GM21423 (cell line): ENCODE measurements around the gene ZFY.

Source experiments
- ATAC-seq: cut with Tn5 transposase; IDR thresholded peaks from one replicate; pipeline ENCODE4 v1.9.1; 2021; ENCODE audit warnings: mild to moderate bottlenecking, moderate library complexity; ENCODE audit not compliant: unreplicated experiment

The ZFY gene

GRCh38 chrY:2934861-2935715, at the start of gene ZFY:
Gene ZFY, plus strand, starts transcription at chrY:2935381. Its CDS starts 18,556 bp downstream, at chrY:2953937.
- ATAC-seq: peak; percentile 31

- ATAC-seq: no peak
Observed at GRCh38 chrY:2885880-2886279, 49.3 kb upstream of the ZFY start.

- no peak for ATAC-seq
Observed at GRCh38 chrY:2887386-2887785, 47.8 kb upstream of the ZFY start.

- peak; percentile 87 for ATAC-seq
Observed at GRCh38 chrY:2887955-2888354, 47.2 kb upstream of the ZFY start.

GRCh38 chrY:2893471-2893870, 41.7 kb upstream of the ZFY start:
- no peak for ATAC-seq

- peak; percentile 74 for ATAC-seq
Observed at GRCh38 chrY:2896050-2896449, 39.1 kb upstream of the ZFY start.

- no peak for ATAC-seq
Observed at GRCh38 chrY:2907356-2907755, 27.8 kb upstream of the ZFY start.

- peak; percentile 58 for ATAC-seq
Observed at GRCh38 chrY:2913066-2913815, 21.9 kb upstream of the ZFY start.

- ATAC-seq: no peak
Observed at GRCh38 chrY:2934078-2934477, 1.1 kb upstream of the ZFY start.

GRCh38 chrY:2935716-2936435, 695 bp downstream of the ZFY start:
- ATAC-seq: peak; percentile 72

GRCh38 chrY:2936436-2936750, 1.2 kb downstream of the ZFY start:
- ATAC-seq: no peak

- ATAC-seq: no peak
Observed at GRCh38 chrY:2937149-2937548, 2.0 kb downstream of the ZFY start.

GRCh38 chrY:2949590-2950252, 14.5 kb downstream of the ZFY start:
- peak; percentile 66 for ATAC-seq

- no peak for ATAC-seq
Observed at GRCh38 chrY:2950655-2951054, 15.5 kb downstream of the ZFY start.

GRCh38 chrY:2952912-2953311, 17.7 kb downstream of the ZFY start:
- ATAC-seq: no peak

GRCh38 chrY:2954735-2955134, 19.6 kb downstream of the ZFY start:
- no peak for ATAC-seq

GRCh38 chrY:2955561-2955960, 20.4 kb downstream of the ZFY start:
- ATAC-seq: no peak

- ATAC-seq: no peak
Observed at GRCh38 chrY:2962061-2962460, 26.9 kb downstream of the ZFY start.

- no peak for ATAC-seq
Observed at GRCh38 chrY:2964814-2965213, 29.6 kb downstream of the ZFY start.

GRCh38 chrY:2965629-2966028, 30.4 kb downstream of the ZFY start:
- no peak for ATAC-seq

- no peak for ATAC-seq
Observed at GRCh38 chrY:2969561-2969960, 34.4 kb downstream of the ZFY start.
